Astrocyte (in vitro differentiated cells and primary cell): ENCODE data around the gene SPRING1.

Source experiments
- EZH2 ChIP-seq: IDR thresholded peaks from 2 replicates; pipeline ENCODE4 v1.6.1; 2012; ENCODE audit warnings: mild to moderate bottlenecking, low read length, inconsistent platforms; ENCODE audit not compliant: insufficient read depth
- TF ChIP-seq, protein P1 (sequence below): IDR thresholded peaks from 2 replicates; pipeline ENCODE4 v1.5.1; 2011; ENCODE audit warnings: low read depth, mild to moderate bottlenecking, inconsistent platforms, low read length, moderate library complexity; ENCODE audit not compliant: insufficient read depth

DNA sequence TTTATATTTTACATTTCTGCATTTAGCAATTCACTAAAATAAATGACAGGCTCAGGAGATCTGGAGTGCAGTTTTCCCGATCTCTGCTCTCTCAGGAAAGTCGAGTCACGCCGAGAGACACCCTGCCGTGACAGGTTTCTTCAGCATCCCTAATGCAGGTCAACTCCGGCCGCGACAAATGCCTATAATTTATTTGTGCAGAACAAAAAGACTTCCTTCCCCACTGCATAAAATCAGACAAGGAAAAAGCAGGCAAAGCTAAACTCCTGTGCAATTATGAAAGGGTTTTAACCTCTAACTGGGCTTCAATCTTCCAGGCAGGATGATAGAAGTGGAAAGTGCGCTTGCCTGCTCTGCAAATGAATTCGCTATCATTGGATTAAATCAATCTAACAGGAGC is 28.1 kb downstream of the SPRING1 start:
- TF ChIP-seq, protein P1, sequence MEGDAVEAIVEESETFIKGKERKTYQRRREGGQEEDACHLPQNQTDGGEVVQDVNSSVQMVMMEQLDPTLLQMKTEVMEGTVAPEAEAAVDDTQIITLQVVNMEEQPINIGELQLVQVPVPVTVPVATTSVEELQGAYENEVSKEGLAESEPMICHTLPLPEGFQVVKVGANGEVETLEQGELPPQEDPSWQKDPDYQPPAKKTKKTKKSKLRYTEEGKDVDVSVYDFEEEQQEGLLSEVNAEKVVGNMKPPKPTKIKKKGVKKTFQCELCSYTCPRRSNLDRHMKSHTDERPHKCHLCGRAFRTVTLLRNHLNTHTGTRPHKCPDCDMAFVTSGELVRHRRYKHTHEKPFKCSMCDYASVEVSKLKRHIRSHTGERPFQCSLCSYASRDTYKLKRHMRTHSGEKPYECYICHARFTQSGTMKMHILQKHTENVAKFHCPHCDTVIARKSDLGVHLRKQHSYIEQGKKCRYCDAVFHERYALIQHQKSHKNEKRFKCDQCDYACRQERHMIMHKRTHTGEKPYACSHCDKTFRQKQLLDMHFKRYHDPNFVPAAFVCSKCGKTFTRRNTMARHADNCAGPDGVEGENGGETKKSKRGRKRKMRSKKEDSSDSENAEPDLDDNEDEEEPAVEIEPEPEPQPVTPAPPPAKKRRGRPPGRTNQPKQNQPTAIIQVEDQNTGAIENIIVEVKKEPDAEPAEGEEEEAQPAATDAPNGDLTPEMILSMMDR = no peak
- TF ChIP-seq EZH2 = no peak
